Lung (tissue), 12 donors: ENCODE measurements around the gene CRKL. TPM values are rescaled to one million over a fixed set of nuclear protein-coding genes. Genes with fewer than 3 reads are reported as not detected.

Source experiments
- ATAC-seq: fragments of 200-7000 bp; cut with Tn5 transposase; one replicate; pipeline ENCODE4 v1.9.1; 2020; ENCODE audit warnings: moderate number of reproducible peaks; ENCODE audit not compliant: insufficient read depth, low FRiP score
- DNase-seq, 3 donors: peaks; one replicate each; pipeline ENCODE4 v3.0.0-alpha.2; 2013 to 2017
- H3K27ac ChIP-seq, 2 donors: one replicate each; pipeline ENCODE4 v1.5.1; 2013; ENCODE audit warnings: mild to moderate bottlenecking in 2 of 2, moderate library complexity in 2 of 2, control low read depth in 1 of 2, inconsistent platforms in 1 of 2, low read depth in 1 of 2, low read length in 1 of 2
- H3K27me3 ChIP-seq, 3 donors: one replicate each; pipeline ENCODE4 v1.5.1; 2013; ENCODE audit warnings: low read length in 2 of 3; ENCODE audit not compliant: control insufficient read depth in 3 of 3, insufficient read depth in 3 of 3
- H3K36me3 ChIP-seq, 4 donors: one replicate each; pipeline ENCODE4 v1.5.1; 2013; ENCODE audit warnings: low read length in 4 of 4, mild to moderate bottlenecking in 1 of 4, moderate library complexity in 1 of 4; ENCODE audit not compliant: control insufficient read depth in 4 of 4, insufficient read depth in 4 of 4
- H3K4me1 ChIP-seq, 5 donors: one replicate each; pipeline ENCODE4 v1.5.1; 2013; ENCODE audit warnings: low read length in 5 of 5, mild to moderate bottlenecking in 2 of 5, moderate library complexity in 1 of 5; ENCODE audit not compliant: control insufficient read depth in 5 of 5, insufficient read depth in 5 of 5
- H3K4me3 ChIP-seq: one replicate; pipeline ENCODE4 v1.5.1; 2013; ENCODE audit warnings: mild to moderate bottlenecking, control low read depth, moderate library complexity
- H3K9ac ChIP-seq, 2 donors: one replicate each; pipeline ENCODE4 v1.5.1; 2013; ENCODE audit warnings: low read length in 2 of 2, control low read depth in 1 of 2; ENCODE audit not compliant: insufficient read depth in 1 of 2
- H3K9me3 ChIP-seq, 4 donors: one replicate each; pipeline ENCODE4 v1.5.1; 2013; ENCODE audit warnings: low read length in 3 of 4, mild to moderate bottlenecking in 1 of 4, moderate library complexity in 1 of 4; ENCODE audit not compliant: control insufficient read depth in 4 of 4, insufficient read depth in 3 of 4
- CTCF ChIP-seq: IDR thresholded peaks from 2 replicates; pipeline ENCODE4 v1.5.1; 2012; ENCODE audit warnings: mild to moderate bottlenecking; ENCODE audit errors: control extremely low read depth, extremely low read depth
- WGBS, 2 donors: extraction: QIAGEN DNeasy Blood & Tissue Kit; methylation state at CpG; one replicate each; pipeline ENCODE4 v1.1.7; 2013; 5-methylcytosine and 5-hydroxymethylcytosine counted together
- polyA plus RNA-seq, 2 donors: library from polyadenylated mRNA; stranded (reverse); fragments of 200-250 nt; gene quantifications; one replicate each; pipeline ENCODE4 v1.2.1, GENCODE V29; 2013
- total RNA-seq, 2 donors: library from RNA; depleted of rRNA in 1 of 2; stranded (reverse); fragments of >200 nt in 1 of 2; gene quantifications; one replicate each; pipeline ENCODE4 v1.2.1, GENCODE V29; 2014 to 2021
- donor health status: control.
- donor health status: control.
- donor health status: Bipolar disorder and iron deficiency.
- donor health status: healthy.
- donor health status: DM: yes; HTN: yes; CAD: no.

CRKL gene
- total and polyA plus RNA-seq, 4 donors = 18.3 to 58.6 (median 39.1) TPM

- WGBS, 2 donors = 91 to 95% methylated on average over 8 of the region's 8 CpGs
- no peak for TF ChIP-seq CTCF
- no peak for DNase-seq
- Histone ChIP-seq H3K4me1 (peaks cover 0 to 18% (median 6%) of the 10 kb centered on the region in 5 donors), H3K36me3 (peaks cover 0 to 1% (median 0%) of the 10 kb centered on the region in 4 donors), H3K9ac (no peak overlapping the region), H3K9me3 (no peaks in the 10 kb centered on the region), H3K27ac (no peak overlapping the region), H3K27me3 (no peaks in the 10 kb centered on the region), H3K4me3 (no peak overlapping the region)
- no peak for ATAC-seq
Observed at GRCh38 chr22:20943104-20943933, 26.1 kb downstream of the CRKL start.

GRCh38 chr22:20944042-20944441 is 26.8 kb downstream of the CRKL start:
- TF ChIP-seq CTCF = no peak
- H3K4me3 ChIP-seq = no peak overlapping the region
- H3K4me1 ChIP-seq = peaks cover 0 to 18% (median 6%) of the 10 kb centered on the region in 5 donors
- H3K27ac ChIP-seq = no peak overlapping the region
- H3K9ac ChIP-seq = no peak overlapping the region
- no peaks in the 10 kb centered on the region for H3K9me3 ChIP-seq
- H3K36me3 ChIP-seq = no peaks in the 10 kb centered on the region
- no peaks in the 10 kb centered on the region for H3K27me3 ChIP-seq
- 30 to 56% methylated on average over 1 of the region's 1 CpG for WGBS, 2 donors
- DNase-seq (no peak), ATAC-seq (no peak)

- Histone ChIP-seq H3K4me3 (no peak overlapping the region), H3K27ac (peak overlapping the region; percentile 49 to 74), H3K36me3 (peaks cover under 1 to 7% (median 3%) of the 10 kb centered on the region in 4 donors), H3K27me3 (no peaks in the 10 kb centered on the region), H3K4me1 (peaks cover 0 to 13% (median 0%) of the 10 kb centered on the region in 5 donors), H3K9ac (no peak overlapping the region), H3K9me3 (no peaks in the 10 kb centered on the region)
- no peak for DNase-seq
- no peak for TF ChIP-seq CTCF
- 77 to 95% methylated on average over 2 of the region's 2 CpGs for WGBS, 2 donors
- no peak for ATAC-seq
Observed at GRCh38 chr22:20945578-20945934, 28.3 kb downstream of the CRKL start.
